Epidermal melanocyte (primary cell): ENCODE data around the gene NME5.
"Not testable (repeated sequence)": the region's sequence is repeated elsewhere in the genome, so short reads cannot be mapped to it uniquely, and the experiment has no call there.

Experiments
- DNase-seq: peaks from one replicate; pipeline ENCODE4 v3.0.0; 2011; ENCODE audit warnings: low spot score; ENCODE audit not compliant: insufficient read length

The NME5 gene

DNA sequence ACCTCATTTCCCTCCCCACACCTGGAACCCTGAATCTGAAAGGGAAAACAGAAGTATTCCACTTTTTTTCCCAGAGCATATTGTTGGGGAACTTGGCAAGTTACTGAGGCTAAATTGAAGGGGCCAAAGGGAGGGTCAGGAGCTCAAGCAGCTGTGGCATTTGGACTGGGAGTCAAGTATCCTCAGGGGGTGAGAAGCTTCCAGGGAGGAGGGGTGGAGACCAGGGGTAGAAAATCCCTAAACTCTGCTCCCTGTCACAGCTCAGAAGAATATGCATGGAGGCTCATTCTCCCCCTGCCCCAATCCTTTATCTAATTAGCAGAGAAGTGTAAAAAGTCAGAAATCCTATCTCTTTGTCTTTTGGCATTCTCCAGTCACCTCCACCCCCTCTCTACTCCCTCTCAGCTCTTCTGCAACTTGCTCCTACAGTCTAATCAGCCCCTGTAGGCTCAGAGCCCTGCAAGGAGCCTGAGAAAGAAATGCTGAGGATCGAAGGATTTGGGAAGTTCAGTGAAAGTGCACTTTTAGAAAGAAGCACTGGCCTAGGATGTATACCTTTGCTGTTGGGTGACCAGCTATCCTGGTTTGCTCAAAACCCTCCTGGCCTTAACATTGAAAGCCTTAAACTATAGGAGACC is 61.1 kb downstream of the NME5 start:
- DNase-seq: no peak

DNA sequence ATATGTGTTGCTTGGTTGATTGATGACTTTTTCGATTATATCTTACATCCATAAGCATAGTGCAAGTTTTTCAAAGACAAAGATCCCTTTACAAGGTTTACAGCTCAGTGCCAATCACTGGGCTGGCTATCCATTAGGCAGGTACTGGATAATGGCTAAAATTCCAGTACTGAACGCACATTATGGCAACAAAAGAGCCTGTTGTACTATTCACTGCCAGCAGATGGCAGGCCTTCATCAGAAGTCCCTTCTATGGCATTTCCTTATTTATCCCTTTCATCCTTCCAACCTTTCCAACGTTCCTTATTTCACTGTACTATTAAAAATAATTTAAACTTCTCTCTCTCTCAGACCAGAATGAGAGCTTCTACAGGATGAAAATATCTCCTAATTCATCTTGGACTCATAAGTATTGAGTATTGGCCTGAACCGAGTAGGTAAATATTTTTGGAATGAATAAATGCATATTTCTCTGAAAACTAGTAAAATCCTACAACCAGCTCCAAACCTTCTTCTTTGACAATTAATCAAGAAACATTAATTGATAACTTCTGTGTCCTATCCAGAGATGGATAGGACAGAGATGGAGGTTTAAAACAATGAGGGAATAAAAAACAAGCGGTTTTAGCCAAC is 62.0 kb downstream of the NME5 start:
- peak; percentile 86 for DNase-seq

DNA sequence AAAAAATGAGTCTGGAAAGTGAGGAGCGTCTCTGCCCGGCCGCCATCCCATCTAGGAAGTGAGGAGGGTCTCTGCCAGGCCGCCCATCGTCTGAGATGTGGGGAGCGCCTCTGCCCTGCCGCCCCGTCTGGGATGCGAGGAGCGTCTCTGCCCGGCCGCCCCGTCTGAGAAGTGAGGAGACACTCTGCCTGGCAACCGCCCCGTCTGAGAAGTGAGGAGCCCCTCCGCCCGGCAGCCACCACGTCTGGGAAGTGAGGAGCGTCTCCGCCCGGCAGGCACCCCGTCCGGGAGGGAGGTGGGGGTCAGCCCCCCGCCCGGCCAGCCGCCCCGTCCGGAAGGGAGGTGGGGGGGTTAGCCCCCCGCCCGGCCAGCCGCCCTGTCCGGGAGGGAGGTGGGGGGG is 69.2 kb downstream of the NME5 start:
- not testable (repeated sequence) for DNase-seq

DNA sequence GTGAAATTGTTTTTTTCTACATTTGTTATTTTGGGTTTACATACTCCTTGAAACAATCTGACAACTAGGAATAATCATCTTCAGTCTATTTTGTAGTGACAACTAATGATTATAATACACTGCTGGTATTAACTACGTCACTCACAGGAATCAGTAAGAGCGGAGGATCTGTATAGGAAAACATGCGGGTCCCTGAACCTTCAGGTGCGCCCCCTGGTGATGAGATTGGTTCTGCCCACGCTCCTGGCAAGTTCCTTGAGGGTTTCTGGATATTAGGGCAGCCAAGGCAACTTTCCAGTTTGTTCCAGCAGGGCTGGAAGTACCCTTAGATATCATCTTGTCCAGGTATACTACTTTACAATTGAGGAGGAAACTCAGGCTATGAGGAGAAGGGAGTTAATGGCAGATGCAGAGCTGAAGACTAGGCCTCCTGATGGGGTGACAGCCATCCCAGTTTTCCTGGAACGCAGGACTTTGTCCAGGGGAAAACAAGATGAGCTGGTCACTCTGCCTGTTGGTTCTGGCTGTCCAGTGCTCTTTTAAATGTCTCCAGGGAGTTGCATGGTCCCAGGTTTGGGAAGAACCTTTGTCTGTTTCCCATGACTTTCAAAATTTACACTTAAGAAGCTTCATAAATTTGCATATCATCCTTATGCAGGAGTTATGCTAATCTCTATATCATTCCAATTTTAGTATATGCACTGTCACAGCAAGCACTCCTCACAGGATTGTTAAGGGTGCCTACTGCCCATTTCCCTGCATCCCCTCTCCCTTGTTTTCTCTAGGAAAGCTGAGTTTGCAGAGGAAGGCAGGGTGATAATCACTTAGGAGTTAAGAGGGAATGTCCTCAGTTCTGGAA is 70.3 kb downstream of the NME5 start:
- DNase-seq: peak; percentile 85

GRCh38 chr5:138067945-138068344 is 71.3 kb downstream of the NME5 start:
- no peak for DNase-seq
